ENCODE results near the gene SLC10A7.

Gene SLC10A7

GRCh38 chr4:146243141-146243882 lies 278.4 kb downstream of the SLC10A7 start:
- H3K36me3 ChIP-seq (ENCODE audit: low read depth): no peaks in the 10 kb centered on the region
- no peaks in the 10 kb centered on the region for H3K27me3 ChIP-seq (ENCODE audit: insufficient read depth, poor library complexity, severe bottlenecking)
- peak; percentile 26 for TF ChIP-seq CTCF (IDR thresholded peaks at IDR 0.05; ENCODE audit: poor library complexity, severe bottlenecking)
- no peak for ATAC-seq (ENCODE audit: low read depth)
- H3K4me3 ChIP-seq (ENCODE audit: severe bottlenecking): no peak overlapping the region
- no peak overlapping the region for H3K27ac ChIP-seq (ENCODE audit: poor library complexity, severe bottlenecking)
- no peak for DNase-seq (ENCODE audit: low spot score)
- no peaks in the 10 kb centered on the region for H3K9me3 ChIP-seq (ENCODE audit: severe bottlenecking)
- peaks cover 18% of the 10 kb centered on the region for H3K4me1 ChIP-seq (ENCODE audit: insufficient read depth, poor library complexity, severe bottlenecking)

- Histone ChIP-seq H3K4me1 (ENCODE audit: insufficient read depth, poor library complexity, severe bottlenecking) (peaks cover 18% of the 10 kb centered on the region), H3K9me3 (ENCODE audit: severe bottlenecking) (no peaks in the 10 kb centered on the region), H3K36me3 (ENCODE audit: low read depth) (no peaks in the 10 kb centered on the region), H3K27ac (ENCODE audit: poor library complexity, severe bottlenecking) (no peak overlapping the region), H3K27me3 (ENCODE audit: insufficient read depth, poor library complexity, severe bottlenecking) (no peaks in the 10 kb centered on the region), H3K4me3 (ENCODE audit: severe bottlenecking) (no peak overlapping the region)
- ATAC-seq (ENCODE audit: low read depth) (no peak), DNase-seq (ENCODE audit: low spot score) (no peak)
- TF ChIP-seq CTCF (IDR thresholded peaks at IDR 0.05; ENCODE audit: poor library complexity, severe bottlenecking): no peak
These were observed 283.6 kb downstream of the SLC10A7 start for GRCh38 chr4:146238107-146238506.

- H3K27ac ChIP-seq (ENCODE audit: poor library complexity, severe bottlenecking): no peak overlapping the region
- no peak for DNase-seq (ENCODE audit: low spot score)
- no peak for TF ChIP-seq CTCF (IDR thresholded peaks at IDR 0.05; ENCODE audit: poor library complexity, severe bottlenecking)
- peaks cover 16% of the 10 kb centered on the region for H3K4me1 ChIP-seq (ENCODE audit: insufficient read depth, poor library complexity, severe bottlenecking)
- H3K27me3 ChIP-seq (ENCODE audit: insufficient read depth, poor library complexity, severe bottlenecking): no peaks in the 10 kb centered on the region
- no peaks in the 10 kb centered on the region for H3K36me3 ChIP-seq (ENCODE audit: low read depth)
- ATAC-seq (ENCODE audit: low read depth): no peak
- no peak overlapping the region for H3K4me3 ChIP-seq (ENCODE audit: severe bottlenecking)
- H3K9me3 ChIP-seq (ENCODE audit: severe bottlenecking): no peaks in the 10 kb centered on the region
These were observed 284.6 kb downstream of the SLC10A7 start for GRCh38 chr4:146237092-146237491.

- Histone ChIP-seq H3K27me3 (ENCODE audit: insufficient read depth, poor library complexity, severe bottlenecking) (no peaks in the 10 kb centered on the region), H3K4me3 (ENCODE audit: severe bottlenecking) (no peak overlapping the region), H3K9me3 (ENCODE audit: severe bottlenecking) (no peaks in the 10 kb centered on the region), H3K36me3 (ENCODE audit: low read depth) (no peaks in the 10 kb centered on the region), H3K4me1 (ENCODE audit: insufficient read depth, poor library complexity, severe bottlenecking) (peaks cover 7% of the 10 kb centered on the region), H3K27ac (ENCODE audit: poor library complexity, severe bottlenecking) (no peak overlapping the region)
- ATAC-seq (ENCODE audit: low read depth): no peak
- no peak for TF ChIP-seq CTCF (IDR thresholded peaks at IDR 0.05; ENCODE audit: poor library complexity, severe bottlenecking)
- DNase-seq (ENCODE audit: low spot score): no peak
These were observed 285.5 kb downstream of the SLC10A7 start for GRCh38 chr4:146236216-146236615.

GRCh38 chr4:146235654-146236177 lies 286.0 kb downstream of the SLC10A7 start:
- Histone ChIP-seq H3K27me3 (ENCODE audit: insufficient read depth, poor library complexity, severe bottlenecking) (no peaks in the 10 kb centered on the region), H3K4me3 (ENCODE audit: severe bottlenecking) (no peak overlapping the region), H3K36me3 (ENCODE audit: low read depth) (no peaks in the 10 kb centered on the region), H3K4me1 (ENCODE audit: insufficient read depth, poor library complexity, severe bottlenecking) (peaks cover 2% of the 10 kb centered on the region), H3K27ac (ENCODE audit: poor library complexity, severe bottlenecking) (no peak overlapping the region), H3K9me3 (ENCODE audit: severe bottlenecking) (no peaks in the 10 kb centered on the region)
- DNase-seq (ENCODE audit: low spot score) (no peak), ATAC-seq (ENCODE audit: low read depth) (no peak)
- no peak for TF ChIP-seq CTCF (IDR thresholded peaks at IDR 0.05; ENCODE audit: poor library complexity, severe bottlenecking)

All from RWPE2 (cell line).